Glomerular endothelial cell (primary cell): ENCODE measurements around the gene RAVER1. TPM values are rescaled to one million over a fixed set of nuclear protein-coding genes. Genes with fewer than 3 reads are reported as not detected.
"Not testable (repeated sequence)": the region's sequence is repeated elsewhere in the genome, so short reads cannot be mapped to it uniquely, and the experiment has no call there.

Source experiments
- DNase-seq: peaks from one replicate; pipeline ENCODE4 v3.0.0-alpha.2; 2011; ENCODE audit warnings: low read depth, low spot score; ENCODE audit errors: extremely low read depth
- total RNA-seq: library from RNA; depleted of rRNA; stranded (reverse); fragments of >200 nt; gene quantifications from 2 replicates; pipeline ENCODE4 v1.2.3, GENCODE V29; 2015

The RAVER1 gene
- total RNA-seq, 1 donor from 2014 or later, result 68.2 TPM

DNA sequence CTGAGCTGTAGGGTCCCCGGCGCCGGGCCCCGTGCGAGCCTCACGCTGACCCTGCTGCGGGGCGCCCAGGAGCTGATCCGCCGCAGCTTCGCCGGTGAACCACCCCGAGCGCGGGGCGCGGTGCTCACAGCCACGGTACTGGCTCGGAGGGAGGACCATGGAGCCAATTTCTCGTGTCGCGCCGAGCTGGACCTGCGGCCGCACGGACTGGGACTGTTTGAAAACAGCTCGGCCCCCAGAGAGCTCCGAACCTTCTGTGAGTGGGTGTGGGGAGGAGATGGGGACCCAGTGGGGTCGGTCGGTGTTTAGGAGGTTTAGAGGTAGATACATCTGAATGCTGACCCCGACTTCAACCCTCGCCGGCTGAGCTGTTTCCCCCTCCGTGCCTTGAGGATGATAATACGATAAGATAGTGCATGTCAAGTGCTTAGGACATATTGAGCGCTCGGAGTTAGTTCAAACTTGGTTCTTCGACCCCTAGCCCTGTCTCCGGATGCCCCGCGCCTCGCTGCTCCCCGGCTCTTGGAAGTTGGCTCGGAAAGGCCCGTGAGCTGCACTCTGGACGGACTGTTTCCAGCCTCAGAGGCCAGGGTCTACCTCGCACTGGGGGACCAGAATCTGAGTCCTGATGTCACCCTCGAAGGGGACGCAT lies 41.6 kb downstream of the RAVER1 start:
- no peak for DNase-seq

DNA sequence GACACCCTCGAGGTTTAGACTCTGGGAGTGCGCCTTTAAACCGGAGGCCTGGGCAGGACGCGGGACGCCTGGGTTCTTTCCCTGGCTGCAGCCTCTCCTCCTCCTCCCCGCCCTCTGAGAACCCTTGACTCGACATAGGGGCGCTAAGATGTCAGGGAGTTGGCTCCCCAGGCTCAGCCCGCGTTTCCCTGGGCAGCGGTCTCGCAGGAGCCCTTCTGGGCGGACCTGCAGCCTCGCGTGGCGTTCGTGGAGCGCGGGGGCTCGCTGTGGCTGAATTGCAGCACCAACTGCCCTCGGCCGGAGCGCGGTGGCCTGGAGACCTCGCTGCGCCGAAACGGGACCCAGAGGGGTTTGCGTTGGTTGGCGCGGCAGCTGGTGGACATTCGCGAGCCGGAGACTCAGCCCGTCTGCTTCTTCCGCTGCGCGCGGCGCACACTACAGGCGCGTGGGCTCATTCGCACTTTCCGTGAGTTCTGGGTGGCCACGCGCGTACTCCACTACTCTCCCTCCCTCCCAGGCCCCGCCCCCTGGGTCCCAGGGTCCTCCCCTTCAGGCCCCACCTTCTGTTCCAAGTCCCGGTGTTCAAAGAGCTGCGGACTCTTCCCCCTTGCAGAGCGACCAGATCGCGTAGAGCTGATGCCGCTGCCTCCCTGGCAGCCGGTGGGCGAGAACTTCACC lies 42.3 kb downstream of the RAVER1 start:
- no peak for DNase-seq

DNA sequence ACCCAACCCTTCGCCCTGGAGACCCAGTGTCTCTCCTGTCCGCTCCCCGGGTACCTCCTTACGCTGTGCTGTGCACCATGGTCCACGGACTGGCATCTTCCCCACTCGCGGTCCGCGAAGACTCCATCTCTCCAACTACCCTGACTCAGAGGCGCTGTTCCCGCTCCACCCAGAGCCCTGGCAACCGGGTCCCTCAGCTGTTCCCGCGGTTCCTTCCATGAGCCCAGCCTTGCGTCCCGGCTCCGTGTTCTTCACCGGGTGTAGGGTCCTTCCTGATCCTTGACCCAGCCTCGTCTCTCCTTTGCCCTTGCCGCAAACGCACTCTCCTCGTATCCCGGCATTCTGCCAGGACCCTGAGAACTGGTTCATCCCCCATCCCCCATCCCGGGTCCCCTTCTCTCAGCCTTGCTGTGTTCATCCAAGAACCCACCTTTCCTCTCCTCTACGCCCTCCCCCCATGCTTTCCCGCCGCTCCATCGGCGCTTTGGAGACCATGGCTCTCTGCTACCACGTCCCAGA lies 42.9 kb downstream of the RAVER1 start:
- DNase-seq, result no peak

DNA sequence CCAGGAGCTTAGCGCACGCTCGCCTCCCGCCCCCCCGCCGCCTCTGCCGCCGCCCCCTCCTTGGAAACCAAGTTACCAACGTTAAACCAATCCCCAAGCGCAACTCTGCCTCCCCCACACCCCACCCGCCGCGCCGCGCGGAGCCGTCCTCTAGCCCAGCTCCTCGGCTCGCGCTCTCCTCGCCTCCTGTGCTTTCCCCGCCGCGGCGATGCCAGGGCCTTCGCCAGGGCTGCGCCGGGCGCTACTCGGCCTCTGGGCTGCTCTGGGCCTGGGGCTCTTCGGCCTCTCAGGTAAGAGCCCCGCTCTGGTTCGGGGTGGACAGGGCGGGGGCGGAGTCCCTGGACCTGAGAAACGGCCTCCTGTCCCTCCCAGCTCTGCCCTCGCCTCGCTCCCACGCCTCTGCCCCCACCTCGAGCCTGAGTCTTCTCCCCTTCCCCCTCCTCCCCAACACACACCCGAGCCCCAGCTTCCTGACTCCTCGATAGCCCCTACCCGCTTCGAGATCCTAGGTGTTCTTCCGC lies 43.4 kb downstream of the RAVER1 start, which contains the start of gene ICAM5:
Gene ICAM5, plus strand, starts transcription at position 117 of the 521 bp plus-strand sequence. Its CDS starts 92 bp downstream, at position 209.
- no peak for DNase-seq

DNA sequence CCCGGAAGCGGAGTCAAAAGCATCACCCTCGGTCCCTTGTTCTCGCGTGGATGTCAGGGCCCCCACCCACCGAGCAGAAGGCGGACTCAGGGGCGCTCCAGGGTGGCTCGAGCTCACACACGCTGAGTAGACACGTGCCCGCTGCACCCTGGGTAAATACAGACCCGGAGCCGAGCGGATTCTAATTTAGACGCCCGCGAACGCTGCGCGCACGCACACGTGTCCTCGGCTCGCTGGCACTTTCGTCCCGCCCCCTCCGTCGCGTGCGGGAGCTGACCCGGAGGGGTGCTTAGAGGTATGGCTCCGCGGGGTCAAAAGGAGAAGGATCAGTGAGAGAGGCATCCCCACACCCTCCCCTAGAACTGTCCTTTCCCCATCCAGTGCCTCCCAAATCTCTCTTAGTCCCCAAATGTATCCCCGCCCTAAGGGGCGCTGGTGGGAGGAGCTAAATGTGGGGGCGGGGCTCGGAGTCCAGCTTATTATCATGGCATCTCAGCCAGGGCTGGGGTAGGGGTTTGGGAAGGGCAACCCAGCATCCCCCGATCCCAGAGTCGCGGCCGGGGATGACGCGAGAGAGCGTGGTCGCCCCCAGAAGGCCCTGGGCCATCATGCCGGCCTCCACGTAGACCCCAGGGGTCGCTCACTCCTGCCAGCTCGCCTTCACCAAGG lies 44.0 kb downstream of the RAVER1 start:
- no peak for DNase-seq

DNA sequence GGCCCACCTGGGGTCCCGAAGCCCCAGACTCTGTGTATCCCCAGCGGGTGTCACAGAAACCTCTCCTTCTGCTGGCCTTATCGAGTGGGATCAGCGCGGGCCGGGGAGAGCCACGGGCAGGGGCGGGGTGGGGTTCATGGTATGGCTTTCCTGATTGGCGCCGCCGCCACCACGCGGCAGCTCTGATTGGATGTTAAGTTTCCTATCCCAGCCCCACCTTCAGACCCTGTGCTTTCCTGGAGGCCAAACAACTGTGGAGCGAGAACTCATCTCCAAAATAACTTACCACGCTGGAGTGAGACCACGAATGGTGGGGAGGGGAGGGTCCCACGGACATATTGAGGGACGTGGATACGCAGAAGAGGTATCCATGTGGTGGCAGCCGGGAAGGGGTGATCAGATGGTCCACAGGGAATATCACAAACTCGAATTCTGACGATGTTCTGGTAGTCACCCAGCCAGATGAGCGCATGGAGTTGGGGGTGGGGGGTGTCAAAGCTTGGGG lies 44.6 kb downstream of the RAVER1 start:
- DNase-seq, result no peak

DNA sequence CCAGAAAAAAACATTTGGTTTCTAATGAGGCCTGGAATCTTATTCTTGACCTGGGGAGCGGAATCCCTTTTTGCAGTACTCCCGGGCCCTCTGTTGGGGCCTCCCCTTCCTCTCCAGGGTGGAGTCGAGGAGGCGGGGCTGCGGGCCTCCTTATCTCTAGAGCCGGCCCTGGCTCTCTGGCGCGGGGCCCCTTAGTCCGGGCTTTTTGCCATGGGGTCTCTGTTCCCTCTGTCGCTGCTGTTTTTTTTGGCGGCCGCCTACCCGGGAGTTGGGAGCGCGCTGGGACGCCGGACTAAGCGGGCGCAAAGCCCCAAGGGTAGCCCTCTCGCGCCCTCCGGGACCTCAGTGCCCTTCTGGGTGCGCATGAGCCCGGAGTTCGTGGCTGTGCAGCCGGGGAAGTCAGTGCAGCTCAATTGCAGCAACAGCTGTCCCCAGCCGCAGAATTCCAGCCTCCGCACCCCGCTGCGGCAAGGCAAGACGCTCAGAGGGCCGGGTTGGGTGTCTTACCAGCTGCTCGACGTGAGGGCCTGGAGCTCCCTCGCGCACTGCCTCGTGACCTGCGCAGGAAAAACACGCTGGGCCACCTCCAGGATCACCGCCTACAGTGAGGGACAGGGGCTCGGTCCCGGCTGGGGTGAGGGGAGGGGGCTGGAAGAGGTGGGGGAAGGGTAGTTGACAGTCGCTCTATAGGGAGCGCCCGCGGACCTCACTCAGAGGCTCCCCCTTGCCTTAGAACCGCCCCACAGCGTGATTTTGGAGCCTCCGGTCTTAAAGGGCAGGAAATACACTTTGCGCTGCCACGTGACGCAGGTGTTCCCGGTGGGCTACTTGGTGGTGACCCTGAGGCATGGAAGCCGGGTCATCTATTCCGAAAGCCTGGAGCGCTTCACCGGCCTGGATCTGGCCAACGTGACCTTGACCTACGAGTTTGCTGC lies 46.3 kb downstream of the RAVER1 start, which contains the start of gene ICAM4:
Gene ICAM4, plus strand, starts transcription at position 153 of the 935 bp plus-strand sequence. Its CDS starts 58 bp downstream, at position 211.
- no peak for DNase-seq

DNA sequence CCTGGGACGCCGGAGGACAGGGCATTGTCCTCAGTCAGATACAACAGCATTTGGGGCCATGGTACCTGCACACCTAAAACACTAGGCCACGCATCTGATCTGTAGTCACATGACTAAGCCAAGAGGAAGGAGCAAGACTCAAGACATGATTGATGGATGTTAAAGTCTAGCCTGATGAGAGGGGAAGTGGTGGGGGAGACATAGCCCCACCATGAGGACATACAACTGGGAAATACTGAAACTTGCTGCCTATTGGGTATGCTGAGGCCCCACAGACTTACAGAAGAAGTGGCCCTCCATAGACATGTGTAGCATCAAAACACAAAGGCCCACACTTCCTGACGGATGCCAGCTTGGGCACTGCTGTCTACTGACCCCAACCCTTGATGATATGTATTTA lies 47.9 kb downstream of the RAVER1 start:
- no peak for DNase-seq

DNA sequence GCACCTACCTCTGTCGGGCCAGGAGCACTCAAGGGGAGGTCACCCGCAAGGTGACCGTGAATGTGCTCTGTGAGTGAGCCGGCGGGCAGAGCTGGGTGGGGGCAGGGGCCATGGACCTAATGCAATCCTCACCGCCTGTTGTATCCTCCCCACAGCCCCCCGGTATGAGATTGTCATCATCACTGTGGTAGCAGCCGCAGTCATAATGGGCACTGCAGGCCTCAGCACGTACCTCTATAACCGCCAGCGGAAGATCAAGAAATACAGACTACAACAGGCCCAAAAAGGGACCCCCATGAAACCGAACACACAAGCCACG lies 48.4 kb downstream of the RAVER1 start:
- DNase-seq, result no peak

DNA sequence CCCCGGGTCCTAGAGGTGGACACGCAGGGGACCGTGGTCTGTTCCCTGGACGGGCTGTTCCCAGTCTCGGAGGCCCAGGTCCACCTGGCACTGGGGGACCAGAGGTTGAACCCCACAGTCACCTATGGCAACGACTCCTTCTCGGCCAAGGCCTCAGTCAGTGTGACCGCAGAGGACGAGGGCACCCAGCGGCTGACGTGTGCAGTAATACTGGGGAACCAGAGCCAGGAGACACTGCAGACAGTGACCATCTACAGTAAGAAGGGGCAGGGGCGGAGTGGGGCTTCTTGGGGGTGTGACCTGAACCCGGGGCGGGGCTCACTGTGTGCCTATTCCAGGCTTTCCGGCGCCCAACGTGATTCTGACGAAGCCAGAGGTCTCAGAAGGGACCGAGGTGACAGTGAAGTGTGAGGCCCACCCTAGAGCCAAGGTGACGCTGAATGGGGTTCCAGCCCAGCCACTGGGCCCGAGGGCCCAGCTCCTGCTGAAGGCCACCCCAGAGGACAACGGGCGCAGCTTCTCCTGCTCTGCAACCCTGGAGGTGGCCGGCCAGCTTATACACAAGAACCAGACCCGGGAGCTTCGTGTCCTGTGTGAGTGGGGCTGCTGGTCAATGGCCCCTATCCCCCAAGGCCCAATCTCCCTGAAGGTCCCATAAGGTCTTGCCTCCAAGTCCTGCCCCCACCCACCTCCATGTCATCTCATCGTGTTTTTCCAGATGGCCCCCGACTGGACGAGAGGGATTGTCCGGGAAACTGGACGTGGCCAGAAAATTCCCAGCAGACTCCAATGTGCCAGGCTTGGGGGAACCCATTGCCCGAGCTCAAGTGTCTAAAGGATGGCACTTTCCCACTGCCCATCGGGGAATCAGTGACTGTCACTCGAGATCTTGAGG lies 49.0 kb downstream of the RAVER1 start:
- no peak for DNase-seq

DNA sequence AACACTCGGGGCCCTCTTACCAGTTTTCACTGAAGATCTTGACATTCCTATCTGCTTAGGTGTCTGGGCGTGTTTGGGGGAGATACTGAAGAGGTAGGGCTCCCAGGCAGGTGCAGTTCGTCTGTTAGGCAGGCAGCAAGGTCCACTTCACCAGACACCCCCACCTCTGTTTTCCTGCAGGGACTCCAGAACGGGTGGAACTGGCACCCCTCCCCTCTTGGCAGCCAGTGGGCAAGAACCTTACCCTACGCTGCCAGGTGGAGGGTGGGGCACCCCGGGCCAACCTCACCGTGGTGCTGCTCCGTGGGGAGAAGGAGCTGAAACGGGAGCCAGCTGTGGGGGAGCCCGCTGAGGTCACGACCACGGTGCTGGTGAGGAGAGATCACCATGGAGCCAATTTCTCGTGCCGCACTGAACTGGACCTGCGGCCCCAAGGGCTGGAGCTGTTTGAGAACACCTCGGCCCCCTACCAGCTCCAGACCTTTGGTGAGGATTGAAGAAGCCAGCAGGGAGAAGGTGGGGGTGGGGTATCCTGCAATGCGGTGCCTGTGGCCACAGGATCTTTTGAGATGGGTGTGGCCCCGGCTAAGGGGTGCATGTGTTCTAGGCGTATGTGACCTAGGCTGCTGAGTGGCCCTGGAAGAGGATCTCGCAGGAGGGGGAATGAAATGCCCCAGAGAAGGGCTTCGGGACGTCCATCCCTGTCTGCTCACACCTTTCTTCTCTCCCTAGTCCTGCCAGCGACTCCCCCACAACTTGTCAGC lies 49.8 kb downstream of the RAVER1 start:
- no peak for DNase-seq

DNA sequence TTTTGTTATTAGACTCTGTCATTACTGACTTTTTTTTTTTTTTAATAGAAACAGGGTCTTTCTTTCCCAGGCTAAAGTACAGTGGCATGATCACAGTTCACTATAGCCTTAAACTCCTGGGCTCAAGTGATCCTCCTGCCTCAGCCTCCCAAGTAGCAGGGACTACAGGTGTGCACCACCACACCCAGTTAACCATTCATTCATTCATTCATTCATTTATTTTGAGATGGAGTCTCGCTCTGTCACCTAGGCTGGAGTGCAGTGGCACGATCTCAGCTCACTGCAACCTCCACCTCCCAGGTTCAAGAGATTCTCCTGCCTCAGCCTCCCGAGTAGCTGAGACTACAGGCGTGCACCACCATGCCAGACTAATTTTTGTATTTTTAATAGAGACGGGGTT lies 51.3 kb downstream of the RAVER1 start:
- not testable (repeated sequence) for DNase-seq

DNA sequence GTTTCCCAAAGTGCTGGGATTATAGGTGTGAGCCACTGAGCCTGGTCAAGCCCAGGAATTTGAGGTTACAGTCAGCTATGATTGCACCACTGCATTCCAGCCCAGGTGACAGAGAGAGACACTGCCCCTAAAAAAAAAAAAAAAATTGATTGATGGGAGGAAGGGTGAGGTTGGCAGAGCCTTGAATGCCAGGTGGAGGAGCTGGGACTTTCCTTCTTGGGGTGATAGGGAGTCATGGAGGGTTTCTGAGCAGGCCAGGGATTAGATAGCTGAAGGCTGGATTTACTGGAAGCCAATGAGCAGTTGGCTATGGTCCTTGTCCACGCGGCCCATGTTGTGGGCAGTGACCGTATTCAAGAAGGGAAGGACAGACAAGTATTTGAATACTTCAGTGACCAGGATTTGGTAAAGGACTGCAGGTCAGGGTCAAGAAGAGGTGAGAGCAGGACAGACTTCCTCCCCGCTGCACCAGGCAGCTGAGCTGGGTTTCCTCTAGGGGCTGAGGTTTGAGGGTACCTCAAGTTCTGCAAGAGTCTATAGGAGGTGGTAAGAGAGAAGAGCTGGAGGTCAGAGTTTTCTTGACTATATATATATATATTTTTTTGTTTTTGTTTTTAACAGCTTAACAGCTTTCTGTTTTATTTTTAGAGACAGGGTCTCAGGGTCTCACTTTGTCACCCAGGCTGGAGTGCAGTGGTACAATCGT lies 53.4 kb downstream of the RAVER1 start:
- DNase-seq, result no peak

DNA sequence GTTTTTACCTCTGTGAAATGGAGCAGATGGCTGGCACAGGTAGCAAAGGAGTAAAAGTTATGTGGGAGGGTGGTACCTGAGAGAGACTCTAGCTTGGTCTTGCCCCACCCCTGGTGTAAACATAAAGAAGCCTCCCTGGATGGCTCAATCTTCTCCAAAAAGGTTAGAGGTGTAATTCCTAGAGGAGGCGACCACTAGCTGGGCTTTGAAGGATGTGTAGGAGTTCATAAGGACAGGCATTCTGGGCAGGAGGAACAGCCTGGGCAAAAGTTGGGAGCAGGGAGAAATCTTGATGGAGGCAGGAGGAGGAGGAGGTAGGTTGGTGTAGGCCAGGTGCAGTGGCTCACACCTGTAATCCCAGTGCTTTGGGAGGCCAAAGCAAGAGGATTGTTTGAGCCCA lies 54.4 kb downstream of the RAVER1 start:
- DNase-seq, result no peak

DNA sequence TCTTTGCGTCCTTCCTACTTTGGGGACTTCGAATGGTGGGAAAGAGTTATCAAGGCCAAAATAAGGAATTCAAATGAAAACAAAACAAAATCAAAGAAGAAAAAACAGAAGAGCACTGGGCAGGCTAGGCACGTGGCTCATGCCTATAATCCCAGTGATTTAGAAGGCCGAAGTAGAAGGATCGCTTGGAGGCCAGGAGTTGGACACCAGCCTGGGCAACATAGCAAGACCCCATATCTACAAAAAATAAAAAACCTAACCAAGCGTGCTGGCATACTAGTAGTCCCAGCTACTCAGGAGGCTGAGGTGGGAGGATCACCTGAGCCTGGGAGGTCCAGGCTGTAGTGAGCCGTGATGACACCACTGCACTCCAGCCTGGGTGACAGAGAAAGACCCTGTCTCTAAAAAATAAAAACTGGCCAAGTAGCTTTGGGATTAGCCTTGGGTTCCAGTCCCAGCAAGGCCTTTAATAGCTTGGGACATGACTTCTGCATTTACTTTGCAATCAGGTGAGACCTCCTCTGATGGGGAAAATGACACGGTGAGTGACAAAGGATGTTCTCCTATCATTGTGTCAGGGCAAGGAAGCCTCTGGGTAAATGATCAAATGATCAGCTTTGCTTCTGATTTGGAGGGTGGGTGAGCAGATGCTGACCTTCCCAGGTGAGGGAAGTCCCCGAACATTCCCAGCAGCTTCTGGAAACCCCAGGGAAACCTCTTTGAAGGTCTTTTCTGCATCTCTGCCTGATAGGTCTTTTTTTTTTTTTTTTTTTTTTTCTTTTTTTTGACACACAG lies 55.3 kb downstream of the RAVER1 start:
- DNase-seq, result no peak

DNA sequence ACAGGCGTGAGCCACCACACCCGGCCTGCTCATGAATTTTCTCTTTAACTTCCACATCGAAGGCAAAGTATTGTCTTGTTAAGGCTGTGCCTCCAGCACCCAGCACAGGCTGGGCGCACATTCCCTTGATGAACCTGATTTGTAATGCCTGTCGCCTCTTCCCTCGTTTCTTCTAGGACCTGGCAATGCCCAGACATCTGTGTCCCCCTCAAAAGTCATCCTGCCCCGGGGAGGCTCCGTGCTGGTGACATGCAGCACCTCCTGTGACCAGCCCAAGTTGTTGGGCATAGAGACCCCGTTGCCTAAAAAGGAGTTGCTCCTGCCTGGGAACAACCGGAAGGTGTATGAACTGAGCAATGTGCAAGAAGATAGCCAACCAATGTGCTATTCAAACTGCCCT lies 58.7 kb downstream of the RAVER1 start:
- no peak for DNase-seq

DNA sequence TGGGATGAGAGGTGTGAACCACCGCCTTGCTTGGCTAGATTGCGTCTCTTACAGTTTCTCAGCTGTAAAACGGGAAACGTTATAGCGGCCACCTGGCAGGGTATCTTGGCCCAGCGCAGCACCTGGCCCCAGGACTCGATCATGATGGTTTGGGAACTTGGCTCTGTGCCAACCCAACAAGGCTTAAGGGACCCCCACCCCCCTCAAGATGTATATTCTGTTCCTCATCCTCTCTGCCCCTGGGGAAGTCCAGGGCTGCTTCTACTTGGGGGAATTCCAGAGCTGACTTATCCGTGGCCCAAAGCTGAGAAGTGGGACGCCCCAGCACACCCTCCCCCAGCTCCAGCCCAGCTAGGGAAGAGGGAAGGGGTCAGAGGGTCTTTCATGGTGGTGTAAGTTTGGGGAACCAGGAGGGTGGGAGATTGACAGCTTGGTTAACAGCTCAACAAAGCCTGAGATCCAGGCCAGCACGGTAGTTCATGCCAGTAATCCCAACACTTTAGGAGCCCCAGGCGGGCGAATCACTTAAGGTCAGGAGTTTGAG lies 61.7 kb downstream of the RAVER1 start:
- no peak for DNase-seq
